Transverse colon (tissue), 3 donors: ENCODE data around the gene ANKH.

Experiments used
- POLR2A ChIP-seq: fragments of 450-650 bp; IDR thresholded peaks from one replicate; pipeline ENCODE4 v1.6.1; 2016; ENCODE audit warnings: antibody characterized with exemption, mild to moderate bottlenecking, moderate library complexity
- TF ChIP-seq, protein P1 (sequence below), 5 experiments: fragments of 200-600 bp in 3 of 5; fragments of 450-650 bp in 2 of 5; sonication (generic) in 3 of 5; IDR thresholded peaks; 1 replicate in 2 of 5; 2 replicates in 3 of 5; pipeline ENCODE4 v1.5.1; 2016 to 2017; ENCODE audit warnings: antibody characterized with exemption in 5 of 5, inconsistent platforms in 3 of 5, mild to moderate bottlenecking in 2 of 5, moderate library complexity in 1 of 5

DNA sequence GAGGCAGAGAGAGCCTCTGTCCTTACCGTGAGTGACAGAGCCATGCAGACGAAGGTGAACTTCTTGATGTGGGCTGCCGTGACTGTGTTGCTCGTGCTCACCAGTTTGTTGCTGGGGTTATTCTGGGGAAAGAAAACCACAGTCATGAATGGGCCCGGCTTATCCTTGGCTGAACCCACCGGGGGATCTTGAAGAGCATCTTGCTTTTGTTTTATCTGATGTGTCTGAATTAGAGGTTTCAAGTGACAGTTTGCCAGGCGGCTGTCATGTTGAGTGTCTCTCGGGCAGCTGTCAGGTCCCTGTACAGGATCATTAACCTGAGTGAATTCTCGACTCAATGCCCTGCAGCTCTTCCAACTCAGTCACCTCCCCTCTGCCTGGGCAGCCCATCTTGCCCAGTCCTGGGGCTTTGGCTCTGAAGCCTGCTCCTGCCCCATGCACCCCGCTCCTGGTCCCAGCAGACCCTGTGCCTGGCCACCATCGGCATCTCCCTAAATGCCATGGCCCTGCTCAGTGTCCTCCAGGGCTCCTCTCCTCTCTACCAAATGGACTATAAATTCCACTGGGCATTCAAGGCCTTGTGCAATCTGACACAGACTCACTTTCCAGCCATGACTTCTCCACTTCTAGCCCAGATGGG is 129.7 kb downstream of the ANKH start:
- TF ChIP-seq, protein P1, sequence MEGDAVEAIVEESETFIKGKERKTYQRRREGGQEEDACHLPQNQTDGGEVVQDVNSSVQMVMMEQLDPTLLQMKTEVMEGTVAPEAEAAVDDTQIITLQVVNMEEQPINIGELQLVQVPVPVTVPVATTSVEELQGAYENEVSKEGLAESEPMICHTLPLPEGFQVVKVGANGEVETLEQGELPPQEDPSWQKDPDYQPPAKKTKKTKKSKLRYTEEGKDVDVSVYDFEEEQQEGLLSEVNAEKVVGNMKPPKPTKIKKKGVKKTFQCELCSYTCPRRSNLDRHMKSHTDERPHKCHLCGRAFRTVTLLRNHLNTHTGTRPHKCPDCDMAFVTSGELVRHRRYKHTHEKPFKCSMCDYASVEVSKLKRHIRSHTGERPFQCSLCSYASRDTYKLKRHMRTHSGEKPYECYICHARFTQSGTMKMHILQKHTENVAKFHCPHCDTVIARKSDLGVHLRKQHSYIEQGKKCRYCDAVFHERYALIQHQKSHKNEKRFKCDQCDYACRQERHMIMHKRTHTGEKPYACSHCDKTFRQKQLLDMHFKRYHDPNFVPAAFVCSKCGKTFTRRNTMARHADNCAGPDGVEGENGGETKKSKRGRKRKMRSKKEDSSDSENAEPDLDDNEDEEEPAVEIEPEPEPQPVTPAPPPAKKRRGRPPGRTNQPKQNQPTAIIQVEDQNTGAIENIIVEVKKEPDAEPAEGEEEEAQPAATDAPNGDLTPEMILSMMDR (IDR thresholded peaks at IDR 0.05) = no peak
- TF ChIP-seq POLR2A = no peak
